GM12878 (cell line): ENCODE data around the gene LCOR. TPM values are rescaled to one million over a fixed set of nuclear protein-coding genes. Genes with fewer than 3 reads are reported as not detected.

Source experiments
- CBFB ChIP-seq: IDR thresholded peaks from 2 replicates; pipeline ENCODE4 v1.6.1; 2016; ENCODE audit warnings: antibody characterized with exemption, low read depth
- CREB1 ChIP-seq: IDR thresholded peaks from 2 replicates; pipeline ENCODE4 v1.6.1; 2012; ENCODE audit warnings: low read depth, mild to moderate bottlenecking, inconsistent platforms
- E4F1 ChIP-seq: fragments of 450-650 bp; IDR thresholded peaks from 2 replicates; pipeline ENCODE4 v1.6.1; 2018; ENCODE audit warnings: borderline replicate concordance, mild to moderate bottlenecking; ENCODE audit not compliant: partially characterized antibody
- KDM1A ChIP-seq: fragments of 200-600 bp; sonication (generic); IDR thresholded peaks from 2 replicates; pipeline ENCODE4 v1.6.1; 2016; ENCODE audit warnings: borderline replicate concordance
- PKNOX1 ChIP-seq: fragments of 450-650 bp; IDR thresholded peaks from 2 replicates; pipeline ENCODE4 v1.6.1; 2016; ENCODE audit warnings: mild to moderate bottlenecking
- RUNX3 ChIP-seq: IDR thresholded peaks from 2 replicates; pipeline ENCODE4 v1.6.1; 2012; ENCODE audit warnings: low read length, inconsistent platforms
- TAF1 ChIP-seq: IDR thresholded peaks from 2 replicates; pipeline ENCODE4 v1.6.1; 2011; ENCODE audit warnings: mild to moderate bottlenecking, low read depth, low read length, borderline replicate concordance
- ZNF622 ChIP-seq: fragments of 450-650 bp; IDR thresholded peaks from 2 replicates; pipeline ENCODE4 v1.6.1; 2017; ENCODE audit warnings: mild to moderate bottlenecking, inconsistent platforms
- polyA plus RNA-seq, 11 experiments: library from polyadenylated mRNA; depleted of rRNA in 4 of 11; unstranded in 6 of 11; stranded (reverse) in 5 of 11; fragments of >200 nt; fragmentation: Nextera tagmentation in 4 of 11; fragmentation: Illumina TruSeq in 1 of 11; extraction: Ambion mirVana in 4 of 11; extraction: Trizol in 1 of 11; gene quantifications; 1 replicate in 1 of 11; 2 replicates in 10 of 11; pipeline versions ENCODE4 v1.2.1 to v1.2.3, GENCODE V29; 2011 to 2016; ENCODE audit warnings: inconsistent platforms in 2 of 11, missing spikeins in 2 of 11, low read depth in 1 of 11
- total RNA-seq, 4 experiments: library from RNA; depleted of rRNA in 3 of 4; stranded (reverse); fragments of >200 nt in 3 of 4; fragmentation: Illumina TruSeq in 1 of 4; extraction: Trizol in 1 of 4; gene quantifications; 2 replicates each; pipeline versions ENCODE4 v1.2.1 to v1.2.3, GENCODE V29; 2013 to 2021
- TF ChIP-seq, protein P1 (sequence below): IDR thresholded peaks from 2 replicates; pipeline ENCODE4 v1.6.1; 2012; ENCODE audit warnings: low read depth, low read length, improper control_type of control experiment

Gene LCOR
- total and polyA plus RNA-seq, 10 of the 15 experiments (the other 5 are each of a cell fraction or from before 2014, with no cell fraction given) = 1.6 to 22.0 (median 13.2) TPM

DNA sequence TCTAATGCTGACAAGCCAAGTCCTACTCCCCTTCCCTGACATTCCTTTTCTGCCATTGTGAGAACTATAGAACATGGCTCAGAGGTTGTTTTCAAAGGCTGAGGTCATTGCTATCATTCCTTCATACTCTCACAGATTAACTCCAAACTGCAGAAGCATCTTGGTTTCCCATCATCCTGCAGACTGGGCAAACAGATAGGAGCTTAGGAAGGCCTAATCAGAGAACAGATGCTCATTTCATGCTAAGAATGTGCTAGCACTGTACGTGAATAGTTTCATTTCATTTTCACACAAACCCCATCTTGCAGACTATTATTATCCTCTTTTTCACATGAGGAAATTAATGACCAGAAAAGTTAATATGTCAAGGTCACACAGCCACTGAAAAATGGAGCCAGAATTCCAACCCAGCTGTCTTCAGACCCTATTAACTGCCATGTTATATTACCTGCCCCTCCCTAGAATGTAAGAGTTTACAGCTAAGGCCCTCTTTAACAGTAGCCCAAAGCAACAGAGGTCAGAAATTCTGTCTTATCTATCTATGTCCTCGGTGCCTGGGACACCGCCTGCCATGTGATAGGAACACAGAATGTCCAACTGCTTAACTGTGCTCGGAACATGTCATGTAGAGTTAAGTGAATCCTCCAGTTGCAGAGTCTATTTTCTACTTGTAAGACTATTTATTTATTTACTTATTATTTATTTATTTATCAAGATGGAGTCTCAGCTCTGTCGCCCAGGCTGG lies 2.9 kb upstream of the LCOR start (continued):
- TF ChIP-seq E4F1 (no peak), RUNX3 (no peak), TAF1 (no peak), CREB1 (no peak), CBFB (no peak), PKNOX1 (no peak), KDM1A (no peak), ZNF622 (no peak)
- TF ChIP-seq, protein P1, sequence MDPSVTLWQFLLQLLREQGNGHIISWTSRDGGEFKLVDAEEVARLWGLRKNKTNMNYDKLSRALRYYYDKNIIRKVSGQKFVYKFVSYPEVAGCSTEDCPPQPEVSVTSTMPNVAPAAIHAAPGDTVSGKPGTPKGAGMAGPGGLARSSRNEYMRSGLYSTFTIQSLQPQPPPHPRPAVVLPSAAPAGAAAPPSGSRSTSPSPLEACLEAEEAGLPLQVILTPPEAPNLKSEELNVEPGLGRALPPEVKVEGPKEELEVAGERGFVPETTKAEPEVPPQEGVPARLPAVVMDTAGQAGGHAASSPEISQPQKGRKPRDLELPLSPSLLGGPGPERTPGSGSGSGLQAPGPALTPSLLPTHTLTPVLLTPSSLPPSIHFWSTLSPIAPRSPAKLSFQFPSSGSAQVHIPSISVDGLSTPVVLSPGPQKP = no peak
